ENCODE measurements around the gene ERGIC3.

ERGIC3 gene

GRCh38 chr20:35563834-35564233, 22.0 kb downstream of the ERGIC3 start:
- no peak for DNase-seq

- no peak for DNase-seq
These were observed 23.0 kb downstream of the ERGIC3 start for GRCh38 chr20:35564905-35565304.

- peak; percentile 10 for DNase-seq
These were observed 26.8 kb downstream of the ERGIC3 start for GRCh38 chr20:35568645-35569044.

GRCh38 chr20:35571555-35571954, 29.7 kb downstream of the ERGIC3 start:
- no peak for DNase-seq

GRCh38 chr20:35572838-35573237, 31.0 kb downstream of the ERGIC3 start:
- DNase-seq: no peak

- peak; percentile 37 for DNase-seq
These were observed 34.1 kb downstream of the ERGIC3 start for GRCh38 chr20:35575958-35576357.

GRCh38 chr20:35576816-35577215, 34.9 kb downstream of the ERGIC3 start:
- DNase-seq: no peak

- DNase-seq: no peak
These were observed 36.6 kb downstream of the ERGIC3 start for GRCh38 chr20:35578469-35578868.

- no peak for DNase-seq
These were observed 37.3 kb downstream of the ERGIC3 start for GRCh38 chr20:35579196-35579595.

- no peak for DNase-seq
These were observed 40.3 kb downstream of the ERGIC3 start for GRCh38 chr20:35582131-35582530.

- DNase-seq: no peak
These were observed 41.0 kb downstream of the ERGIC3 start for GRCh38 chr20:35582741-35583404.

GRCh38 chr20:35583636-35584560, 42.0 kb downstream of the ERGIC3 start:
- no peak for DNase-seq

GRCh38 chr20:35586751-35587425, 45.0 kb downstream of the ERGIC3 start:
- no peak for DNase-seq

GRCh38 chr20:35587436-35587835, 45.6 kb downstream of the ERGIC3 start:
- no peak for DNase-seq

GRCh38 chr20:35588397-35588796, 46.5 kb downstream of the ERGIC3 start:
- DNase-seq: no peak

- peak; percentile 18 for DNase-seq
These were observed 50.6 kb downstream of the ERGIC3 start for GRCh38 chr20:35592339-35592974.

- DNase-seq: no peak
These were observed 53.6 kb downstream of the ERGIC3 start for GRCh38 chr20:35595456-35595855.

- no peak for DNase-seq
These were observed 54.0 kb downstream of the ERGIC3 start for GRCh38 chr20:35595901-35596300.

- DNase-seq: no peak
These were observed 55.3 kb downstream of the ERGIC3 start for GRCh38 chr20:35597186-35597585.

- DNase-seq: no peak
These were observed 56.6 kb downstream of the ERGIC3 start for GRCh38 chr20:35598476-35598875.

GRCh38 chr20:35598899-35599775, 57.3 kb downstream of the ERGIC3 start:
- DNase-seq: no peak

GRCh38 chr20:35599776-35600120, 57.9 kb downstream of the ERGIC3 start:
- DNase-seq: no peak
